Measurements from ENCODE around the gene NRF1. TPM values are rescaled to one million over a fixed set of nuclear protein-coding genes. Genes with fewer than 3 reads are reported as not detected.
"Not testable (repeated sequence)": the region's sequence is repeated elsewhere in the genome, so short reads cannot be mapped to it uniquely, and the experiment has no call there.

NRF1 gene
- total RNA-seq, 1 donor from 2014 or later, result 12.9 TPM

GRCh38 chr7:129780974-129781927 is 169.7 kb downstream of the NRF1 start:
- DNase-seq (ENCODE audit: low read depth in 2 of 2), result no peak

DNA sequence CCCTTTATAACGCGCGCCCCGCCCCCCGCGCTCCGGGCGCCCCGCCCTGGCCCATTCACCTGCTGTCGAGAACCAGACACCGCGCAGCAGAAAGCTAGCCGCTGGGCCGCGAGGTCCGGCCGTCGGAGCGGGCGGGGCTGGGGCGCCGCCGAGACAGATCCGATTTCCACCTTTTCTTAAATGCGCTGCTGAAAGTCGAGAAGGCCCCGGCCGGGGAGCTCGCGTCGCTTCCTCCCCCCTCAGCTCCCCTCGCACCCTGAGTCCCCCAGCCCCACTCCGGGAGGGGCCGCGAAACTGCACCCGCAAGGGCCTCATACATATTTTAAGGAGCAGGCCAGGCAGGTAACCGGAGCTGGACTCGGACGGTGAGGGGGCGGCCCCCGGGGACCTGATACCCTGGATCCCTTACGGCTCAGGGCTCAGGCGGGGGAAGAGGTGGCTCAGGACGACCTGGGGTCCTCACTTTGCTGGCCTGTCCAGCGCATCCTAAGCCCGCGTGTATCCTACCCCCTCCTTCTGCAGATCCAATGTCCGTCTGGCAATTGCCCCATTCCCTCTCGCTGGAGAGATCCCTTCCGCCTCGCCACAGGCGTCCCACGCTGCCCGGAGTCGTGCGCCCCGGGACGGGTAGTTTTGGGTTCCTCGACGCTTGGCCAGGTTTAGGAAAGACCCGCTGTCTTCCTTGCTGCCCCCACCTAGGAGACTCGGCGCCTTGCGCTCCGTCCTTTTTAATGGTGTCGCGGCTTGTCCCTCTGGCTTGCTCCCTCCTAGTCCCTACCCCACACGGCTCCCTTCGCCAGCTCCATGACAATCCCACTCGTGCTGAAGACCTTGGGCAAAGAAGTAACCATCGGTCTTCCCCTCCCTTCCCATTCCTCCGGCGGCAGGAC is 170.7 kb downstream of the NRF1 start:
- no peak for DNase-seq (ENCODE audit: low read depth in 2 of 2)

DNA sequence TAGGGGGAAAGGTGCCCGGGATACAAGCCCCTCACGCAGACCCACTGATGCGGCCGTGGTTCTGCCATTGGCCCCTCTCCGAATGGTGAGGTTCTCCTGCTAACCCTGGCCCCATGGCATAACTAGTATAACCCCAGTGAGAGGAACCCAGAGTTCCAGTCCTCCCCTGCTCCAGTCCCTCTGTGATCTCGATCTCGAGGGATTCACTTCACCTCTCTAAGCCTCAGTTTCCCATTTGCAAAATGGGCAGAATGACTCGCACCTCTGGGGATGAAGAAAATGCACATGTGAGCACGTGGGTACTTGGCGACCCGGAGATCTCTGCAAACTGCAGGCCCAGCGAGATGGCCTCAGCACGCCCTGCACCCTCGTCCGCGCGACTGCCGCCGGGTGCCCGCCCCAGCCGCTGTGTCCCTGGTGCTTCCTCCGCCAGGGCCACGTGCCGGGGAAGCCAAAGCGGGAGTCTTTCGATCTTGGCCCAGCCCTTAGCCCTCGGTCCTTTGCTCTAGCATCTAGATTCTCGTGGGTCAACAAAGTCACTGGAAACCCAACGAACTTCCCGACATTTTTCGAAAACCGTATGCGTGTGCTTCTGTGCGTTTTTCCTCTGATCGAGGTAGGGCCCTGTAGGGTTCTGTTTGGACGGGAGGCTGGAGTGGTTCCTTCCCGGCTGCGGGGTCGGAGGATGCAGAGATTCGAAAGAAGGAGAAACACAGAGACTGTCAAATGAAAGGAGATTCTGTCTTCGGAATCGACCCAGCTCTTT is 171.5 kb downstream of the NRF1 start:
- DNase-seq (ENCODE audit: low read depth in 2 of 2), result no peak

DNA sequence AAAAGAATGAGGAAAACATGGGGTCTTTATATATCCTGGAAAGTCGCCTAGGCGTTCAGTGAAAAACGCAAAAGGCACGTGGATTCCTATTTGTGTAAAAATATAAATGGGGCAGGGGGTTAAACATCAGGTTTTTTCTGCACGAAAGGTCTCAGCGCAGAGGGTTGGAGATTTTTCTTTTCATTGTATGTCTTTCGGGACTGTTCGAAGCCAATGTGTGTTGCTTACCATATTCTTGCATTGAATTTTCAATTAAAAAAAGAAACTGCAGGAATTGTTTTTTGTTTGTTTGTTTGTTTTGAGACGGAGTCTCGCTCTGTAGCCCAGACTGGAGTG is 172.0 kb downstream of the NRF1 start:
- no peak for DNase-seq (ENCODE audit: low read depth in 2 of 2)

DNA sequence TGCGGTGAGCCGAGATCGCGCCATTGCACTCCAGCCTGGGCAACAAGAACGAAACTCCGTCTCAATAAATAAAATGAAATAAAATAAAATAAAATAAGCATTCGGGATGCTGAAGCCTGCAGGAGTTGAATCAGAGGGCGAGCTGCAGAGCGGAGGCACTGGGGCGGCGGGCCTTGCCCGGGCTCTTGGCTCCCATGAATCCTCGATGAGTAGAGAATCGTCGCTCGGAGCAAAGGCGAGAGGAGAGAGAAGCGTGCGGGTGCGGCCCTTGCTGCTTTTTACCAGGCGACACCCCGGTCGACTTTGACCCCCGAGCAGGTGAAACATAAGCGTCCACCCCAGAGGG is 172.9 kb downstream of the NRF1 start:
- DNase-seq (ENCODE audit: low read depth in 2 of 2), result no peak

- no peak for DNase-seq (ENCODE audit: low read depth in 2 of 2)
These were observed 173.5 kb downstream of the NRF1 start for GRCh38 chr7:129784783-129785684.

DNA sequence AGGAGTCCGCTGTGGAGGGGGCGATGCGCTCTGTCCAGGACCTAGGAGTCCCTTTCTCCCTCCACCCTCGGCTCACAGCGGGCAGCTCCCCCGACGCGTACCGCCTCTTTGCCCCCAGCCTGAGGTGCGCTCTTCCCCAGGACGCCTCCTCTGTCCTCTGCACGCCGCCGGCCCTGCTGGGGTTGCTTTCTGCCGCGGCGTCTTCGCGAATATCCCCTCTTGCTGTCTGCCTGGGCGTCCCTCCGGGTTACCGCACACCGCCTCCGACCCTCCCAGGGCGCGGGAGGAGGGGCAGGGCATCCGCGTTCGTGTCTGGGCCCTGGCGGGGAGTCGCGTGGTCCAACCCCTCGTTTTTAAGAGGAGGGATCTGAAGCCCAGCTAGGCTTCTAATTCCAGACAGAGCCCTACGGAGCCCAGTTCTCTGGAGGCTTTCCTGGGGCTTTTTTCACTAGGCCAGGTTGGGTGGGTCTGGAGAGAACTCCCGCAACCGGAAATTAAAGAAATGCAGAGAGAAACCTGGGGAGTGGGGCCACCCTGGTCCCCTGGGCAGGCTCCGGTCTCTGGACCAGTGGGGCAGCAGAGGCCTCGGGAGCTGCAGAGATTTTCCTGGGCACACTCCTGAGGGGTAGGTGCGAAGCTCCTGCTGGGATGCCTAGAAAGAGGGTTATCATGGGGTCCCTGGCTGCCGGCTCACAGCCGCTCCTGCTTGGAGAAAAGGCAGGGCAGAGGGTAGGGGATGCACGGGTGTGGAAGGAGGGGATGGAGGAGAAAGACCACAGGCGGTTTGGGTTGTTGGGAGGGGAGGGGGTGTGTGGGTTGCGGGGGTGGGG is 174.4 kb downstream of the NRF1 start:
- DNase-seq (ENCODE audit: low read depth in 2 of 2), result no peak

DNA sequence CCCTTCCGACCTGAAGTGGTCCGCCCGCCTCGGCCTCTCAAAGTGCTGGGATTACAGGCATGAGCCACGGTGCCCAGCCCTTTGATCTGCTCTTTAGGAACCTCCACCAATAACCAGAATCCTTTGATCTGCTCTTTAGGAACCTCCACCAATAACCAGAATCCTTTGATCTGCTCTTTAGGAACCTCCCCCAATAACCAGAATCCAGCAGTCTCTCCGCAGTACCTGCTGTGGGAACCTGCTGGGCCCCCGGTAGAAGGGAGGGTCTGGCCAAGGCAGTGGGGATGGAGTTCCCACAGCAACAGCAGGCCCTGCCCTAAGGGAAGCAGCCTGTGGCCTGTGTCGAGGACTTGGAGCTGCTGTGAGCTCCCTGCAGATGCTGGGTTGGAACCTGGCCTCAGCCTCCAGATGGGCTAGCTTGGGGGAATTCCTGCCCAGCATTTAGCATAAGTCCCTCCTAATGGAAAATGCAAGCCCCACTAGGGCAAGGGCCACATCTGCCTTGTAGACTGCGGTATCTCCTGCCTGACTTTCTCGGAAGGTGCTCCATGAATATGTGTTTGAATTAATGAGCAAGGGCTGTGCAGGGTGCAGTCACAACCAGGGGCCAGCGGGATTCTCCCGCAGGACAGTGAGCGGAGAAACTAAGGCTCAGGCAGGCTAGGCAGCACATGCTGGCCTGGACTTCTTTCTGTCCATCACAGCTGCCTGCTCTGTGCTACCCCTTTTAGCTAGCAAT is 175.5 kb downstream of the NRF1 start:
- DNase-seq (ENCODE audit: low read depth in 2 of 2), result no peak

GRCh38 chr7:129789000-129789399 is 177.5 kb downstream of the NRF1 start:
- no peak for DNase-seq (ENCODE audit: low read depth in 2 of 2)

GRCh38 chr7:129789652-129790051 is 178.1 kb downstream of the NRF1 start:
- no peak for DNase-seq (ENCODE audit: low read depth in 2 of 2)

DNA sequence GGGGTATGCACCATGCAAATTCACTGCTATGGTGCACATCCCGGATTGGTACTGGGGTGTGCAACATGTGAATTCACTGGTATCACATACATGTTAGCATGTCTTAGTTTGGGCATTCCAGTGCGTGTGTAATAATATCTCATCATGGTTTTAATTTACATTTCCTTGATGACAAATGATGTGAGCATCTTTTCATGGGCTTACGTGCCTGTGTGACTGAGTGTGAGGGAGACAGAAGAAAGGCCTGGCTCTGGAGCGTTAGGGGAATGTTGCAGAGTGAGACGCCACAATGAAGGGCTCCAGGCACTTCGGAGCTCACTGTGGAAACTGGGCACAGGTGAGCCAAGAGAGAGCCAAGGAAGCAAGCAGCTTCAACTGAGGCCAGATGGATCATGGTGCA is 178.6 kb downstream of the NRF1 start:
- DNase-seq (ENCODE audit: low read depth in 2 of 2), result no peak

DNA sequence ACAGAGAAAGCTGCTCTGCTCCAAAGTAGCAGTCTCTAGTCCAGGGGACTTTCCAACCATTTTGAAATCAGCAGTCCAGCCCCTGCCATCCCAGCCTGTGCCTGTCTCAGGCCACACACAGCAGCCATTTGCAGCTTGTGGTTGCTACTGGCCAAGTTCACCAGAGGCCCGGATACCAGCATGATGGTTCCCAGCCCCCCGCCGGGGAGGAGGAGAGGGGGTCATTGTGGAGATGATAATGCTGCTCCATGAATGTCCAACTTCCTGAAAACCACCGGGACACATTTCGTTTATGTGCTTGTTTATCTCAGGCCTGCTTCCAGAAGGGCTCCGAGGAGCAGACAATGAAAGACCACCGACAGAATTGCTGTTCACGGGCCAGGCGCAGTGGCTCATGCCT is 181.2 kb downstream of the NRF1 start:
- no peak for DNase-seq (ENCODE audit: low read depth in 2 of 2)

DNA sequence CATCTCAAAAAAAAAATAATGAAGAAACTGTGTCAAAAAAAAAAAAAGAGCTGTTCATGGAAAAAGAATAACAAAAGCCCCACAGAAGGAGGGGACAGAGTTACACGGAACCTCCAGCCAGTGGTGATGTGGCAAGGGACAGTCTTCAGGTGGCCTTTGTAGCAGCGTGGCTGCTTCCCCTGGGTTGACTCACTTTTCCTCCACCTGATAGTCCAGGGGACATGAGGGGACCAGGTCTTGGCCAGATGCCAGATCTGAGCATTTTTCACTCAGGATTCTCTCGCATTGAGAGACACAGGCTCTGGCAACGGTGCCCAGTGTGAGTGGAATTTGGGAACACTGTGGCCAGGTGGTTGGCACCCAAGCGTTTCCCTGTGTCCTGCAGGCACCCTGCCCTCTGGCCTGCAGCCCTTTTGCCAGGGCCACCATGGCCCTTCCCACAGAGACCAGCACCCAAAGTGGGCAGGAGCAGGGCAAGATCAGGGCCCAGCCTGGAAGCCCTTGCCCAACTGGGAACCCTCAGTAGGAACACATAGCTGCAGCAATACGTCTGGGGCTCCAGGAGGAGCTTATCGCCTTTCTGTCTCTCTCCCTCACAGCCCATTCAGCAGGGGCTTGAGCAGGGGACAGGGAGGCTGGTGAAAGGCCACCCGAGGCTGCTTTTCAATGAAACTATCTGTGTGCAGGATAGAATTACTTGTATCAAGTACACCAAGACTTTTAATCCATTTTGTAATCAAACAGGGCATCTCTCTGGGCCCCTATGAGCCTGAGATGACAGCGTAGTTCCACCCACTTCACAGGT is 182.2 kb downstream of the NRF1 start:
- no peak for DNase-seq (ENCODE audit: low read depth in 2 of 2)

DNA sequence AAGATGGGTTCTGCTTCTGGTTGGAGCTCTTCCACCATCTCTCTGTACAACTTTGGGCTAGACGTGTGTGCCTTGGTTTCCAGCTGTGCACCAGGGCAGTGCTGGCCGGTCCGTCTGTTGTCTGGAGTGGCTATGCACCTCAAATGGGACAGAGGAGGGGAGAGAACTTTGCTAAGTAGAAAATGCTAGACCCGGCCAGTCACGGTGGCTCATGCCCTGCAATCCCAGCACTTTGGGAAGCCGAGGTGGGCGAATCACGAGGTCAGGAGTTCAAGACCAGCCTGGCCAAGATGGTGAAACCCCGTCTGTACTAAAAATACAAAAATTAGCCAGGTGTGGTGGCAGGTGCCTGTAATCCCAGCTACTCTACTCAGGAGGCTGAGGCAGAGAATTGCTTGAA is 182.9 kb downstream of the NRF1 start:
- DNase-seq (ENCODE audit: low read depth in 2 of 2), result not testable (repeated sequence)

DNA sequence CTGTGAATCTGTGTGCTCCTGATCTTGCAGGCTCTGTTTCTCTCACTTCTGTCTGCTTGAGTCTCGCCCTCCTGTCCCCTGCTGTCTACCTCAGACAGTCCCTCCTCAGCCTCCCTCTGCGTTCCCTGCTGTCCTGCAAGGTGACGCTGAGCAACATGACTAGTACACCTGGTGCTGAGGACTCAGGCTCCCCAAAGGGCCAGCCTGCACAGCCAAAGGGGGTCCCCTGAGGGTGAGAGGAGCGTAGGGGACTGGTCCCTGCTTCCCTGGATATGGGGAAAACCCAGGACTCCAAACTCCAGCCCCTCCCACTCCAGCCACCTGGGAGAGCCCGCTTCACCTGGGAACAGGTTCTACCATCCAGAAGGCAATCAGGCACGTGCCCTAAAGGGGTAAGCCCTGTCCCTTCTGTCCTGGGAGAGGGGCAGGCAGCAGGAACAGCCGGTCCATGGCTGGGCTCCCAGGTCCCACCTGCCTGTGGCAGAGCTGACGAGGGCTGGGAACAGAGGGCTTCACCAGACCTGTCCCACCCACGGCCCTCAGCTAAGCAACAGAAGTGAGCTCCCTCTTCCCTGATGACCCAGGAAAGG is 184.8 kb downstream of the NRF1 start:
- DNase-seq (ENCODE audit: low read depth in 2 of 2), result no peak

DNA sequence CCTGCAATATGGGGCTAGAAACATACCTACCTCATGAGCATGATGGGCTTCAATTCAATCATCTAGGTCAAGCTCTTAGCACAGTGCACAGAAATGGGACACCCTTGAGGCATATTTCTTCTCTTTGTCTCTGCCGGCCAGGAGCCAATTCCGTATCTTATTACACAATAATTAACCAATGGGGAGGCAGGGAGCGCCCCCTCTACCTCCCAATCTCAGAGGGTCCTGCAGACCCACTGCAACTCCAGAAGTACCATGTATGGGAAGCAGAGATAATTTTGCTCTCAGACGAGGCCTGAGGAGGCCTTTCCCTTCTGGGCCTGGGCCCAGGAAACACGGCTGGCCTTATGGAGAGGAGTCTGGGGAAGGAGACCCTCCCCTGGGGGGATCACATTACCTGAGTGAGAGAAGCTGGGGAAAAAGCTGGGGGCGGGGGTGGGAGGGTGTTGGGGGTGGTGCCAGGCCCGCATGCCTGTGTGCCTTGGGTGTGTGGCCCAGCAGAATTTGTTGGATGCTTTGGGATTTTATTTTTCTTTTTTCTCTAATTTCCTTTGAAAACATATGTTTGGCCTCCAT is 185.8 kb downstream of the NRF1 start:
- DNase-seq (ENCODE audit: low read depth in 2 of 2), result no peak

DNA sequence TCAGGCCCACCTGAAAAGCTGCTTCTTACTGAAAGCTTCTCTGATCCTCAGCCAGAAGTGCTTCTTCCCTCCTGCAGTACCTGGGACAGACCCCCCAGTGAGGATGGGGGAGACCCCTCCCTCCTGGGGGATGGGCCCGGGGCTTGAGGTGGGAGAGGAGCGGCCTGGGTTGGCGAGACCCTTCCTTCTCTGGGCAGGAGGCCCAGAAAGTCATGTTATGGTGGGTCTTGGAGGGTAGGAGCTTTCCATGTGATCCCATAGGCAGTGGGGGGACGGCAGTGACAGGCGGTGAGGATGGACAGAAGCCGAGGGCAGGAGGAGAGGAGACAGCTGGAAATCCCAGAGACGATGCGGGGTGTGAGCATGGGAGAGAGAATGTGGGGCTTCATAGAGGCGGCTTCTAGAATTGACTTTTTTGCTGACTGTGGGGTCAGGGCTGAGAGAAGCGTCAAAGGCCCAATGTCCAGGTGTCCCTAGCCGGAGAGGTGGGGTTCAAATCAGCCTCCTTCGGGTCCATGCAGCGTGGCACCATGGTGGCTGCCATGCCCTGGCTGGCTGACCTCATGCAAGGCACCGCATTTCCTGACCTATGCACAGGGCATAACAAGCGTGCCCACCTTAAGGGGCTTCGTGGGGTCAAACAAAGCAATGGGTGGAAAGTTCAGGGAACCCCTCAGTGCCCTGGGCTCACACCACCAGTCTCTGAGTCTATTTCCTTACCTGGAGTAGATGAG is 187.3 kb downstream of the NRF1 start:
- DNase-seq (ENCODE audit: low read depth in 2 of 2), result no peak
